ENCODE measurements around the gene KIAA1217.

Gene KIAA1217

DNA sequence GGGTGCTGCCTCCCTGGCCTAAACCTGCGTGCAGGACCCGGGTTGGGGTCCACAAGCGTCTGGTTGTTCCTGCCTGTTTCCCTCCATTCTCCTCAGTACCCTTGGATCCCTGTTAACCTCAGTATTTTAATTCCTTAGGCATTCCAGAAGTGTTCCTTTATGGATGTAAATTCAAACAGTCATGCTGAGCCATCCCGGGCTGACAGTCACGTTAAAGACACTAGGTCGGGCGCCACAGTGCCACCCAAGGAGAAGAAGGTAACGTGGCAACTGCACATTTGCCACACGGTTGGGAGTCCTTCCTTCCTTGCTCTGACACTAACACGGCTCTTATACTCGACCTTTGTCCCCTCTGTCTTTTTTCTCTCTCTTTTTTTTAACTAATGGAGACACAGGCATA, 327.7 kb downstream of the KIAA1217 start:
- TF ChIP-seq, protein P1, sequence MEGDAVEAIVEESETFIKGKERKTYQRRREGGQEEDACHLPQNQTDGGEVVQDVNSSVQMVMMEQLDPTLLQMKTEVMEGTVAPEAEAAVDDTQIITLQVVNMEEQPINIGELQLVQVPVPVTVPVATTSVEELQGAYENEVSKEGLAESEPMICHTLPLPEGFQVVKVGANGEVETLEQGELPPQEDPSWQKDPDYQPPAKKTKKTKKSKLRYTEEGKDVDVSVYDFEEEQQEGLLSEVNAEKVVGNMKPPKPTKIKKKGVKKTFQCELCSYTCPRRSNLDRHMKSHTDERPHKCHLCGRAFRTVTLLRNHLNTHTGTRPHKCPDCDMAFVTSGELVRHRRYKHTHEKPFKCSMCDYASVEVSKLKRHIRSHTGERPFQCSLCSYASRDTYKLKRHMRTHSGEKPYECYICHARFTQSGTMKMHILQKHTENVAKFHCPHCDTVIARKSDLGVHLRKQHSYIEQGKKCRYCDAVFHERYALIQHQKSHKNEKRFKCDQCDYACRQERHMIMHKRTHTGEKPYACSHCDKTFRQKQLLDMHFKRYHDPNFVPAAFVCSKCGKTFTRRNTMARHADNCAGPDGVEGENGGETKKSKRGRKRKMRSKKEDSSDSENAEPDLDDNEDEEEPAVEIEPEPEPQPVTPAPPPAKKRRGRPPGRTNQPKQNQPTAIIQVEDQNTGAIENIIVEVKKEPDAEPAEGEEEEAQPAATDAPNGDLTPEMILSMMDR (IDR thresholded peaks at IDR 0.05; ENCODE audit: extremely low read depth, missing control alignments), result no peak

DNA sequence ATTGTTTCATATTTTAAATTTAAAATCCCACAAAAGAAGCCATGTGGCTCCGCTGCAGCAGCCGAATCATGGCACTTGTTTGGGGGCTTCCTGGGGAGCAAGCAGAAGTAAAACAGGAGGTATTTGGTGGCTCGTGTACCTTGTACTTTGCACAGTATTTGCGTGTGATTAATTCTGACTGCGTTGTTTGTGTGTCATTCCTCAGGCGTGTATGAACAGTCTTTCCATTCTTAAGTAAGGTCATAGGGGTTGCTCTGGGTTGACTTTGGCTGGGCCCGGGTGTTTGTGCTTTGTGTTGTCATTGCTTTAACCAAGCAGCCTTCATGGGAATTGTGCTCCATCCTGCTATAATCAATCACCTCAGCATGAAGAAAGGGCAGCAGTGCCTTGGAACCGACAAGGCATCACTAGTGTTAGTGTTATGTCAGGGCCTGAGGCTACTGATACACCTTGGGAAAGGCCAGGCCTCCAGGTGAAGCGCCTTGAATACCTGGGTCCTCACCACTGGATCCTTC, 332.4 kb downstream of the KIAA1217 start:
- TF ChIP-seq, protein P1 (IDR thresholded peaks at IDR 0.05; ENCODE audit: extremely low read depth, missing control alignments), result no peak
- DNase-seq (ENCODE audit: low spot score), result no peak

More for the DNA sequence above, 327.7 kb downstream of the KIAA1217 start:
- DNase-seq (ENCODE audit: low spot score), result no peak

DNA sequence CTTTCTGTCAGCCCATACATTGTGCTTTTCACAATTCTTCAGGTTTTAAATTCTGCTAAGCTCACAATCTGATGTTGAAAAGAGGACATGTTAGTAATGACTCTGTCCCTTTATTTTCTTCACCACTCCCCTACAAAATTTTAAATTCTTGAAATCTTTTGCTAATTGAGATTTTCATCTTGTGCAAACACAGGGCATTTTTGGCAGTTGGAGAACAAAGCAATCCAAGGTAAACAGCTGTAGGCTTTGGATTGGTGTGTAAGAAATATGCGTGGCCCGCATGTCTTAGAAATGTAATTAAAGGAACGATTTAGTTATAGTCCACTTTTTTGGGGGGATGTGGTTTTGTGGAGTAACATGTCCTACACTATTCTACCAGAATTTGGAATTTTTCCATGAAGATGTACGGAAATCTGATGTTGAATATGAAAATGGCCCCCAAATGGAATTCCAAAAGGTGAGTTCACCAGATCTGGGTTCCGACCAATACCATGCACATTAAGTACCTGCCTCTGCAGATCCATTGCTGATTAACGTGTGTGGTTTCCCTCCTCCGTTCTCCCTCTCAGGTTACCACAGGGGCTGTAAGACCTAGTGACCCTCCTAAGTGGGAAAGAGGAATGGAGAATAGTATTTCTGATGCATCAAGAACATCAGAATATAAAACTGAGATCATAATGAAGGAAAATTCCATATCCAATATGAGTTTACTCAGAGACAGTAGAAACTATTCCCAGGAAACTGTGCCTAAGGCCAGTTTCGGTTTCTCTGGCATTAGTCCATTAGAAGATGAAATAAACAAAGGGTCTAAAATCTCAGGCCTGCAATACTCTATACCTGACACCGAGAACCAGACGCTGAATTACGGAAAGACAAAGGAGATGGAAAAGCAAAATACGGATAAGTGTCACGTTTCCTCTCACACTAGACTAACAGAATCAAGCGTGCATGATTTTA, 333.7 kb downstream of the KIAA1217 start:
- TF ChIP-seq, protein P1 (IDR thresholded peaks at IDR 0.05; ENCODE audit: extremely low read depth, missing control alignments), result no peak
- no peak for DNase-seq (ENCODE audit: low spot score)

DNA sequence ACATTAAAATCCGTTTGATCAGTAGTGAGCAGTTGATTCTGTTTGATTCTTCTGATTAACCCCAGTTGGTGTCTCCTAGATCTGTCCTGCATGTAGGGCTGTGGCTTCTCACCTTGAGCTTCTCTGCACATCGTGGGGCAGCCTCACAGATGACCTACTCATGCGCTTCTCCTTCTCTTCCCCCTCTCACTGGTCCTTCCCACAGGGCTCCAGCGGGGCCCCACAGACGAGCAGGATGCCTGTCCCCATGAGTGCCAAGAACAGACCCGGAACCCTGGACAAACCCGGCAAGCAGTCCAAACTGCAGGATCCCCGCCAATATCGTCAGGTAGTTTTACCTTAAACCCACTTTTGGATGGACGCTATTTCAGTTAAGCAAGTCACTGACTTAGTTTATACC, 335.8 kb downstream of the KIAA1217 start:
- no peak for DNase-seq (ENCODE audit: low spot score)
- TF ChIP-seq, protein P1 (IDR thresholded peaks at IDR 0.05; ENCODE audit: extremely low read depth, missing control alignments), result no peak

DNA sequence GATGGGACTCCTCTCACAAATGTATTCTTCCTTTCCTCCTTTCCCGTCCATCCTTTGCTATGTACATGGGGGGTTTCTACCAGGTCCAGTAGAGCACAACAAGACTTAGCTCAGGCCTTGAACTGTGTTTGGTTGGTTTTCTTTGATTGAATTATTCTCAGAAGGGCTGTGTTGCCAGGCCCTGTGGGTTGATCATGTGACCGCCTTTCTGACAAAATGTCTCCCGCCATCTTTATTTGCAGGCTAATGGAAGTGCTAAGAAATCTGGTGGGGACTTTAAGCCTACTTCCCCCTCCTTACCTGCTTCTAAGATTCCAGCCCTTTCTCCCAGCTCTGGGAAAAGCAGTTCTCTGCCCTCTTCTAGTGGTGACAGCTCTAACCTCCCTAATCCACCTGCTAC, 336.6 kb downstream of the KIAA1217 start:
- TF ChIP-seq, protein P1 (IDR thresholded peaks at IDR 0.05; ENCODE audit: extremely low read depth, missing control alignments), result no peak
- no peak for DNase-seq (ENCODE audit: low spot score)

DNA sequence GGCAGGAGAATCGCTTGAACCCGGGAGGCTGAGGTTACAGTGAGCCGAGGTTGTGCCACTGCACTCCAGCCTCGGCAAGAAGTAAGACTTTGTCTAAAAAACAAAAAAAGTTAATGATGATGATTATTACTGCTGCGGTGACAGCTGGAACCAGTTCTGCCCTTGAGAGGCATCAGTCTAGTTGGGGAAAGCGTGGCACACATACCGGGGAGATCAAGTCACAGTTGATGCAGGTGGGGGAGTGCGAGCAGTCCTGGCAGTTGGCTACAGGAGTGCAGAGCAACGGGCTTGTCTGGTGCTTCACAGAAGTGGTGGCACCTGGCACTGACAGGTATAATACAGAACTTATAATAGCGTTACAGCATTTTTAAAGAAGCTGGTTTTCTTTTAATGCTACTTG, 341.7 kb downstream of the KIAA1217 start:
- DNase-seq (ENCODE audit: low spot score), result no peak
- TF ChIP-seq, protein P1 (IDR thresholded peaks at IDR 0.05; ENCODE audit: extremely low read depth, missing control alignments), result no peak

DNA sequence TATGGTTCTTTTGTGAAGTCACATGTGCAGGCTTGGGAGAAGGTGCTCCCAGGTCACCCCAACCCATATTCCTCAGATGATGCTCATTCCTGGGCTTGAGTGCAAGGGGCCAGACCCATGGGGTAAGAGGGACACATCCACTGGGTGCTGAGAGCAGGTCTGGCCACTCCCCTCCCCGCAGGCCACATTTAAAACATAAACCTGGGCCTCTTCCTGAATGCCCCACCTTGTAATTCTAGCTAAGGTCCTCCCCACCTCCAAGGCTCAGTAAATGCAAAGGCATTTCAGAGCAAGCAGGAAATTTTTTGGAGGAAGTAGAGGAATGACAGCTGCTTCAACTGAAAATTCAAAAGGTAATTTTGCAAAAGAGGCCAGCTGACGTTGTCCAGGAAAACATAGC, 342.2 kb downstream of the KIAA1217 start:
- TF ChIP-seq, protein P1 (IDR thresholded peaks at IDR 0.05; ENCODE audit: extremely low read depth, missing control alignments), result no peak
- DNase-seq (ENCODE audit: low spot score), result no peak

All from GM20000 (cell line).